Measurements from ENCODE around the gene CMTM6.
"Not testable (repeated sequence)": the region's sequence is repeated elsewhere in the genome, so short reads cannot be mapped to it uniquely, and the experiment has no call there.

Gene CMTM6

GRCh38 chr3:32499585-32499984 is 3.1 kb downstream of the CMTM6 start:
- no peak for DNase-seq (ENCODE audit: low spot score)

GRCh38 chr3:32498992-32499391 is 3.7 kb downstream of the CMTM6 start:
- no peak for DNase-seq (ENCODE audit: low spot score)

DNA sequence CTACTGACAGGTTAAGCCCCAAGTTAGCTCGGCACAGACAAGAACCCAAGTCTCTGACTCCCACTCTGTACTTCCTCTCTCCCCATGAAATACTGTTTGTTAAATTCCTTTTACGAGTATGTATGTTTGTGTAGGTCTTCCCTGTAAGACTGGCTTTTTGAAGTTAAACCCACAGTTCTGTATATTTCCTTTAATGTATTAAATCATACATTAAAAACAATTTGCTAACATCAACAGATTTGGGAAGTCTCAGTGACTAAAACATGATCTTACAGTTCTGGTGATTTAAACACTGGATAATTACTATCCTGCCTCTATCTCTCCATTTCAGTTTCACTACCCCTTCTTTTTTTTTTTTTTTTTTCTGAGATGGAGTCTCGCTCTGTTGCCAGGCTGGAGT is 4.4 kb downstream of the CMTM6 start:
- DNase-seq (ENCODE audit: low spot score), result no peak

DNA sequence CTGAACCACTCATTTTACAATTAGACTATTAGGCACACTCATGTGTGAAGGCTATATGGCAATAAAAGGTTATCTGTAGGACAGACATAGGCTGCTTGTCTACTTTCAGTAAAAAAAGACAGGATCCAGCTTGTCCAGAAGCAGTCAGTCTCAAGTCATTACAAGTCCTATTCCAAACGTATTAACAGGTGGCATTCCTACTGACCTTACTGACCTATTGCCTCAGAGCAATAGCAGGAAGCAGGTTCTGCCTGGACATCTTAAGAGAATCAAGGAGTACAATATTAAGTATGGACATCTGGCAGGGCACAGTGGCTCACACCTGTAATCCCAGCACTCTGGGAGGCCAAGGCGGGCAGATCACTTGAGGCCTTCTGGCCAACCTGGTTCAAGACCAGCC is 7.0 kb downstream of the CMTM6 start:
- no peak for DNase-seq (ENCODE audit: low spot score)

GRCh38 chr3:32495085-32495484 is 7.6 kb downstream of the CMTM6 start:
- DNase-seq (ENCODE audit: low spot score), result no peak

DNA sequence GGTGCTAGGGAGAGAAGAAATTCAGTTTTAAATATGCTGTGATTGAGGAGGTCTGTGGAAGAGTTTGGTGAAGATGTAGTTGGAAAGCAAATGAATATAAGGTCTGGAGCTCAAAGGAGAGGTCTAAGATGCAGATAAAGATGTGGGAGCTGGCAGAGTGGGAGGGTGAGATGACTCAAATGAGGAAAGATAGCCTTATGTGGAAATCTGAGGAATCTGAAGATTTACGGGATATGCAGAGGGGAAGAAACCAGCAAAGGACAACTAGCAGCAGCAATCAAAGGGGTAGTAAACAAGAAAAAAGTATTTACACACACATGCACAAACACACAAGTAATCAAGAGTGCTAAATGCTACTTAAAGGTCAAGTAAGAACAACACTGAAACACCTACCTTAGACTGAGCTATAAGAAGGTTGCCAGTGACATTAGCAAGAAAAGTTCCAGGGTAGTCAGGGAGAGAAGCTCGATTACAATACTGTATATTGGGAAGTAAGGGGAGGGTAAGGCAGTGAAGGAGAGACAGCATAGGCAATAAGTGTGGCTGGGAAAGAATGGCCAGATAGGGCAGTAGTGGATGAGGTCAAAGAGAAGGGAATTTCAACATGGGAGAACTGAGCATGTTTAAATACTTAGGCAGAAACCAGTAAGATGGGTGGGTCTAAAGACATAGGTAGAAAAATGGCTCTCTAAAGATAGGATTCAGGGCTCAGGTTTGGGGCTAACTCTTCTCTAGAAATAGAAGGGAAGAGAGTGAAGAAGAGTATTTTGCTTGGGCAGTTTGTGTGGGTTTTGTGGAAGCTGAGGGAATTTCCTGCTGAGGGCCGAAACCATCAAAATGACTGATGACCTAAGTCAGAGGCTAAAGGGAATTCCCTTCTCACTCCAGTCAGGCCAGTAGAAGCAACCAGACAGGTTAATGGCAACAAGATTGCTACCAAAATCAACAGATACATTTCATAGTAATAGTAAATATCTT is 8.9 kb downstream of the CMTM6 start:
- no peak for DNase-seq (ENCODE audit: low spot score)

DNA sequence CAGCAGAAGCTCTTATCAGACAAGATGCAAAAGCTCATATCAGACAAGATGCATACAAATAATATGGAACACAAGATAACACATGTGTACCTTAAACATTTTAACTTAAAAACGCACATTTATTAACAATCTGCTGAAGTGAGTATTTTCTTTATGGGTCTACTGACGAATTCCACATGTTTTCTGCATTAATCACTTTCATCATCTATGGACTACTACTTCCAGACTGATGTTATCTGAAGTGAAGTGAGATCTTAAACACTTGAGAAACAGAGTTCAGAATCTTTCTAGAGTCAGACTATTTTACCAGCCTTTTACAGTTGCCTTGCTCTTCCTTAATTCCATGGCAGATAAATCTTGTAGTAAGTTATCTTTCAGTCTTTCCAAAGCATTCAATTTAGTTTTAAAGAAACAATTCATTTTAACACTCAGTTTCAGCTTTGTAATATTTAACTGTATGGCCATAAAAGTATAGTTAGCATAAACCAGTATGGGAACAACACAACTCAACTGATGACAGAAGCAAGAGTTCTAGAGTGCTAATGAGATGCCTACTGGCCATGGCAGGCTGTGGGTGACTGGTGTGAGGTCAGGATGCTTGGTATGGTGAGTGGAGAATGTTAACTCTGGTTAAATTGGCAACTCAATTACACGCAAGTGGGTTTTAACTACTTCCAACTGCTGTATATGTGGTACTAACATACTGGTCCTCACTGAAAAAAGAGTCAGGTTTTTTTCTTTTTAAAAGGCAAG is 9.8 kb downstream of the CMTM6 start:
- DNase-seq (ENCODE audit: low spot score), result no peak

DNA sequence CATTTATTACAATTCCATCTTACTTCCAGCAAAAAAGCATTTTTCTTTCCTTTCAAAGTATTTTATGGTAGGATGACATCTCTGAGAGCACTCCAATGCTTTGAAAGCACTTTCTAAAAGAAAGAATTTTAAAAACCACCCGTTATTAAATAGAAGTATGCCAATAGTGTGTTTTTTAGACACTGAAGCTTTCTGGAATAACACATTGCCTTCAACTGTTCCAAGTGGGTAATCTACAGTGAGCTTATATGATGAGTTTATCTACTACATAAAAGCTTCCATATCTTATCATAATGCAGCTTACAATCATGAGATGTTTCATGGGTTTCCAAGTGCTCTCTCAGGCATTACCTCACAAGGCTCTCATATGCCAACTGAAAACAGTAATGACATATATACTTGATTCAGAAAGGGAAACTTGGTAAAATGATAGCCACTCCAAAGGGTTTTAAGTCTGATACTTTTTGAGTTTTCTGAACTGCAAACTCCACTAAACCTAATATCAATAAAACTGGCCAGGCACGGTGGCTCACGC is 14.1 kb downstream of the CMTM6 start:
- DNase-seq (ENCODE audit: low spot score), result no peak

DNA sequence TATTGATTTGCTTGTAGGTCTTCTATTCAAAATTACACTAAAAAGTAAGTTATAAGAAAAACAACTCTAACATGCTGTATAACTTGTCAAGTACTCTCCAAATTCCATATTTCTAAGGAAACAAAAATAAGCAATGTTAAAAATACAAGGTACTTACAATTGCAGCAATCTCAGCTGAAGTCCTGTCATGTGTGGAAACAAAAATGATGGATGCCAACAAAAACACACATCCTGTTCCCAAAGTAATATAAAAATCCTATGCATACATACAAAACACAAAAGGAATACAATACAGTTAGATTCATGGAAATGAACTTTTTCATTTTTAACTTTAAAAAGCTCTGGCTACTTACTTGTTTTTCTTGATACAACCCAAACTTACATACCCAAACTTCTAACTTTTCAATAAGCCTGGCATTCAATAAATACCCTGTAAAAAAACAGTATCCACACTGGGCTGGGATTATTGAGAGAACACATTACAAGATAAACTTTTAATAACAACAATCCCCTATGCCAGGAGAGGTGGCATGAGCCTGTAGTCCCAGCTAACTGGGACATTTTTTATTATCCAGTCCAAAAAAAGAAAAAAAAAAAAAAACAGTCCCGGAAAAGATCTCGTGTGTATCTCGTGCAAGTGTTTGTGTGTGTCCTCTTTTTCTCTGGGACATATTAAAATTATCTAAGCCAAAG is 14.7 kb downstream of the CMTM6 start:
- peak; percentile 46 for DNase-seq (ENCODE audit: low spot score)

DNA sequence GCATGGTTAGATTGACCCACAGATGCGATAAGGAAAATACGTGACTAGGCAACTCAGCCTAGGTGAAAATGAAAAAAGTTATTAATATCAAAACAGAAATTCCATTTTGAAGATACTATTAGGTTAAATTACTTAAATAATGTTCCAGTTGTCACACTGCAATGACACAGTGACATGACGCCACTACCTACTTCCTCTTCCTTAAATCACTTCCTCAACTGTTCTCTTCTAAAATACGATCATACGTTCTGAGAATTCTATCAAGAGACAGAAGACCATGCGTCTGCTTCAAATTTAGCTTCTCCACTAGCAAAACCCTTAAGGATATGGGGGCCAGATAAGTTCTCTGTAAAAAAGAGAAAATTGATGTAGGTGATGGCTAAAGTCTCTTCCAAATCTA is 18.2 kb downstream of the CMTM6 start:
- DNase-seq (ENCODE audit: low spot score), result no peak

GRCh38 chr3:32483772-32484171 is 18.9 kb downstream of the CMTM6 start:
- no peak for DNase-seq (ENCODE audit: low spot score)

GRCh38 chr3:32482693-32483092 is 20.0 kb downstream of the CMTM6 start:
- no peak for DNase-seq (ENCODE audit: low spot score)

- DNase-seq (ENCODE audit: low spot score), result no peak
Observed at GRCh38 chr3:32481791-32482631, 20.6 kb downstream of the CMTM6 start.

DNA sequence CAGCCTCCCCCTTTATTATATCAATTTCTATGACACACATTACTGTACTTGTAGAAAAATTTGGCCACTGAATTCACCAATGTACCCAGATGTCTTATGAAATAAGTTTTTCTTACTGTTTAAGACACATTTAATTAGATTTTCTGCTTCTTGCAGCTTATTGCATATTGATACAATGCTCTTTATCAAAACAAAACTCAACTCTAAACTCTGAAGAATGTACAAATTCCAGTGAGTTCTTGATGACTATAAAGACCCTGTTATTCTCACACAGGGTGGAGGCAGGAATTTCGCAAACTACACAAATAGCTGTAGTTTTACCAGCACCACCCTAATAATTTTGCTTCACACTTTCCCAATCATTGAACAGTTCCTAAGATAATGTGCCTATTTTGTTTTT is 22.0 kb downstream of the CMTM6 start:
- DNase-seq (ENCODE audit: low spot score), result no peak

DNA sequence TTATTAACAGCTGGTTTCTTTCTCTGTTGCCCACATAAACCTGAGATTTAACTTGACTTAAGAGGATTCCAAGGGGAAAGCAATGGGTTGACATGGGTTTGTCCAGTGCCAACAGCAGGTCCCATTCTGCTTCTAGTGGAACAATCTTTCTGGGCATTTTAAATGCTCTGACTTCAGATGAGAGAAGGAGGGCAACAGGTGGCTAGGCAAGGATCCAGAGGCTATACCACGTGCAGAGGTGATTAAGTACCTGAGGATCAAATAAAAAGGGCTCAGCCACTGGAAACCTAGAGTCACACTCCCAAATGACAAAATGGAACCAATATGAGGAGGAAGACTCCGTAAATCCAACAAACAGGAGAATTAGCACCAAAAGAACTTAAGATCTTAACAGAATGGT is 28.5 kb downstream of the CMTM6 start:
- no peak for DNase-seq (ENCODE audit: low spot score)

- not testable (repeated sequence) for DNase-seq (ENCODE audit: low spot score)
Observed at GRCh38 chr3:32472151-32472550, 30.5 kb downstream of the CMTM6 start.

DNA sequence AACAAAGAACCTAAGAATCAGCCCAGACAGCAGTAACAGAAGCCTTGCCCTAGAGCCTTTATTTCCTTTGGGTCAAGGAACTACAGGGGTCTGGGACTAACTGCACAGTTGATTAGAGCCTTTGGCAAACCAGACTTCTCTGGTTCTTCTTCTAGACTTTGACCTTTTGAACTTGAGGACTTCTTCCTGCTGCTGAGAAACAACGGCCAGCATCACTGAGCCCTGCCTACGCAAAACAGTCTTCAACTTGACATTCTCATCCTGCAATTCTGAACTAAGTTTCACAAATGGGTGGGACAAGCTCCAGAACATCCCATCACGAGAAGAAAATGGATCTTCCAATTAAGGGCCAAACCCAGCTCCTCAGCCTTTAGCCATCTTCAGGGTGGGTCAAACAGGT is 31.4 kb downstream of the CMTM6 start:
- DNase-seq (ENCODE audit: low spot score), result no peak

- no peak for DNase-seq (ENCODE audit: low spot score)
Observed at GRCh38 chr3:32470362-32470761, 32.3 kb downstream of the CMTM6 start.

GRCh38 chr3:32469151-32469874 is 33.3 kb downstream of the CMTM6 start:
- no peak for DNase-seq (ENCODE audit: low spot score)

GRCh38 chr3:32467333-32468070 is 35.1 kb downstream of the CMTM6 start:
- DNase-seq (ENCODE audit: low spot score), result peak; percentile 95
